Brain microvascular endothelial cell (primary cell): Measurements from ENCODE around the gene AK5.

Experiments used
- DNase-seq: peaks from one replicate; pipeline ENCODE4 v3.0.0-alpha.2; 2020
- H3K27ac ChIP-seq: fragments of 250-450 bp; sonication (Bioruptor Pico); 2 replicates; pipeline ENCODE4 v1.5.1; 2020; ENCODE audit warnings: mild to moderate bottlenecking, moderate library complexity
- H3K27me3 ChIP-seq: fragments of 250-450 bp; sonication (Bioruptor Pico); replicated peaks from 2 replicates; pipeline ENCODE4 v1.5.1; 2020; ENCODE audit warnings: mild to moderate bottlenecking
- H3K36me3 ChIP-seq: fragments of 250-450 bp; sonication (Bioruptor Pico); replicated peaks from 2 replicates; pipeline ENCODE4 v1.5.1; 2020; ENCODE audit warnings: mild to moderate bottlenecking
- H3K4me3 ChIP-seq: 2 replicates; pipeline ENCODE4 v1.5.1; 2011; ENCODE audit warnings: low read depth, mild to moderate bottlenecking, control low read depth, low read length, moderate library complexity
- CTCF ChIP-seq: IDR thresholded peaks from 2 replicates; pipeline ENCODE4 v1.5.1; 2011; ENCODE audit warnings: low read depth, mild to moderate bottlenecking, moderate library complexity, low read length, control low read depth, inconsistent platforms; ENCODE audit errors: missing control alignments
- in situ Hi-C: cut with HindIII; loops from 2 replicates; pipeline ENCODE4 v1.10.0; 2017; ENCODE audit warnings: low sequenced_read_pairs, low pct_ligation_motif_present

AK5 gene

GRCh38 chr1:77556045-77556444 is 274.2 kb downstream of the AK5 start:
- DNase-seq = no peak
- H3K4me3 ChIP-seq = no peak overlapping the region
- no peak overlapping the region for H3K27ac ChIP-seq
- no peaks in the 10 kb centered on the region for H3K27me3 ChIP-seq
- in situ Hi-C loops = no loop called here
- no peaks in the 10 kb centered on the region for H3K36me3 ChIP-seq
- TF ChIP-seq CTCF = no peak

GRCh38 chr1:77557053-77557452 is 275.2 kb downstream of the AK5 start:
- in situ Hi-C loops = no loop called here
- no peak for TF ChIP-seq CTCF
- H3K36me3 ChIP-seq = no peaks in the 10 kb centered on the region
- no peak for DNase-seq
- H3K4me3 ChIP-seq = no peak overlapping the region
- H3K27me3 ChIP-seq = no peaks in the 10 kb centered on the region
- no peak overlapping the region for H3K27ac ChIP-seq

- no peaks in the 10 kb centered on the region for H3K27me3 ChIP-seq
- no peak for DNase-seq
- no peak overlapping the region for H3K4me3 ChIP-seq
- H3K27ac ChIP-seq = no peak overlapping the region
- H3K36me3 ChIP-seq = no peaks in the 10 kb centered on the region
- in situ Hi-C loops = no loop called here
- no peak for TF ChIP-seq CTCF
These were observed 276.9 kb downstream of the AK5 start for GRCh38 chr1:77558591-77559164.

- TF ChIP-seq CTCF = no peak
- in situ Hi-C loops = no loop called here
- DNase-seq = no peak
- no peak overlapping the region for H3K27ac ChIP-seq
- H3K4me3 ChIP-seq = no peak overlapping the region
- no peaks in the 10 kb centered on the region for H3K27me3 ChIP-seq
- H3K36me3 ChIP-seq = peaks cover 6% of the 10 kb centered on the region
These were observed 278.9 kb downstream of the AK5 start for GRCh38 chr1:77560741-77561140.

- no peak for TF ChIP-seq CTCF
- H3K4me3 ChIP-seq = no peak overlapping the region
- in situ Hi-C loops = no loop called here
- no peaks in the 10 kb centered on the region for H3K27me3 ChIP-seq
- H3K27ac ChIP-seq = no peak overlapping the region
- H3K36me3 ChIP-seq = peaks cover 20% of the 10 kb centered on the region
- no peak for DNase-seq
These were observed 280.9 kb downstream of the AK5 start for GRCh38 chr1:77562596-77563150.

- no peak for DNase-seq
- Histone ChIP-seq H3K27ac (no peak overlapping the region), H3K36me3 (peaks cover 20% of the 10 kb centered on the region), H3K27me3 (no peaks in the 10 kb centered on the region), H3K4me3 (no peak overlapping the region)
- in situ Hi-C loops = no loop called here
- no peak for TF ChIP-seq CTCF
These were observed 283.5 kb downstream of the AK5 start for GRCh38 chr1:77565321-77565720.
